Stomach (tissue), 9 donors: ENCODE data around the gene AJUBA. TPM values are rescaled to one million over a fixed set of nuclear protein-coding genes. Genes with fewer than 3 reads are reported as not detected.

Source experiments
- DNase-seq, 2 donors: peaks; one replicate each; pipeline versions ENCODE4 v3.0.0 to v3.0.0-alpha.2; 2013 to 2019
- H3K27ac ChIP-seq, 5 donors: fragments of 200-600 bp in 4 of 5; sonication (generic) in 4 of 5; one replicate each; pipeline ENCODE4 v1.5.1; 2013 to 2019; ENCODE audit warnings: mild to moderate bottlenecking in 1 of 5, moderate library complexity in 1 of 5
- H3K27me3 ChIP-seq, 3 donors: fragments of 200-600 bp; sonication (generic); one replicate each; pipeline ENCODE4 v1.5.1; 2017 to 2019; ENCODE audit warnings: mixed run types in 1 of 3
- H3K36me3 ChIP-seq, 4 donors: fragments of 200-600 bp; sonication (generic); 1 replicate in 3 of 4; 2 replicates in 1 of 4; pipeline ENCODE4 v1.5.1; 2016 to 2019
- H3K4me1 ChIP-seq, 4 donors: fragments of 200-600 bp; sonication (generic); one replicate each; pipeline ENCODE4 v1.5.1; 2016 to 2019
- H3K4me3 ChIP-seq, 4 donors: fragments of 200-600 bp; sonication (generic) in 3 of 4; one replicate each; pipeline ENCODE4 v1.5.1; 2016 to 2019; ENCODE audit warnings: mild to moderate bottlenecking in 1 of 4
- H3K9me3 ChIP-seq, 4 donors: fragments of 200-600 bp; sonication (generic); one replicate each; pipeline ENCODE4 v1.5.1; 2016 to 2019
- CTCF ChIP-seq, 7 experiments: fragments of 450-650 bp in 4 of 7; fragments of 200-600 bp in 3 of 7; sonication (generic) in 3 of 7; IDR thresholded peaks; one replicate each; pipeline ENCODE4 v1.5.1; 2016 to 2019; ENCODE audit warnings: antibody characterized with exemption in 7 of 7, control low read depth in 2 of 7, mild to moderate bottlenecking in 1 of 7
- EP300 ChIP-seq: sonication (generic); formaldehyde crosslinking; IDR thresholded peaks from one replicate; pipeline ENCODE4 v1.6.1; 2017; ENCODE audit warnings: antibody characterized with exemption
- POLR2A ChIP-seq, 4 donors: fragments of 450-650 bp; IDR thresholded peaks; one replicate each; pipeline ENCODE4 v1.6.1; 2016; ENCODE audit warnings: antibody characterized with exemption in 4 of 4, control low read depth in 2 of 4, mild to moderate bottlenecking in 1 of 4, moderate library complexity in 1 of 4
- POLR2AphosphoS5 ChIP-seq, 3 donors: sonication (generic); formaldehyde crosslinking; IDR thresholded peaks; one replicate each; pipeline ENCODE4 v1.6.1; 2016; ENCODE audit warnings: antibody characterized with exemption in 3 of 3
- WGBS, 5 donors: extraction: QIAGEN DNeasy Blood & Tissue Kit in 3 of 5; methylation state at CpG; one replicate each; pipeline versions ENCODE4 v1.1.5 to v1.1.7; 2013 to 2018; 5-methylcytosine and 5-hydroxymethylcytosine counted together
- intact Hi-C: fragments of 100-400 bp; cut with DNase I; formaldehyde crosslinking; loops from one replicate; pipeline ENCODE4 v1.15.1; 2023; ENCODE audit warnings: low total_unique reads
- polyA plus RNA-seq, 3 donors: library from polyadenylated mRNA; stranded (reverse); fragments of 200-250 nt; gene quantifications; one replicate each; pipeline ENCODE4 v1.2.3, GENCODE V29; 2013
- total RNA-seq, 5 donors: library from RNA; depleted of rRNA; stranded (reverse); fragments of >200 nt; gene quantifications; one replicate each; pipeline versions ENCODE4 v1.1.0 to v1.2.3, GENCODE V29; 2014 to 2016
- donor health status: healthy with polysubstance abuse.
- donor health status: Bipolar disorder and iron deficiency.
- donor health status: healthy.

The AJUBA gene
- total and polyA plus RNA-seq, 8 donors, result 1.5 to 13.3 (median 6.9) TPM; not detected in 1

- H3K27ac ChIP-seq, result peak overlapping the region; percentile 1 to 88 (median 78)
- WGBS, 5 donors, result 0 to 6% (median 1%) methylated on average over 10 to 41 of the region's 41 CpGs
- no peaks in the 10 kb centered on the region for H3K9me3 ChIP-seq
Measured at GRCh38 chr14:22980672-22981089, 1.7 kb downstream of the AJUBA start.

GRCh38 chr14:22979748-22980392, 2.5 kb downstream of the AJUBA start:
- H3K27me3 ChIP-seq, result peaks cover 0 to 25% (median 14%) of the 10 kb centered on the region in 3 donors
- TF ChIP-seq CTCF (IDR thresholded peaks at IDR 0.05) (no peak), EP300 (no peak), POLR2A (IDR thresholded peaks at IDR 0.05) (no peak), POLR2AphosphoS5 (IDR thresholded peaks at IDR 0.05) (no peak)
- intact Hi-C loops, result no loop called here
- peaks cover 0 to 3% (median 0%) of the 10 kb centered on the region in 4 donors for H3K36me3 ChIP-seq
- H3K27ac ChIP-seq, result peak overlapping the region in 4 of 5 donors; percentile 78 to 88 (median 80)
- DNase-seq, result peak in 1 of 2 donors; percentile 16
- peaks cover 42 to 79% (median 73%) of the 10 kb centered on the region in 4 donors for H3K4me1 ChIP-seq
- H3K4me3 ChIP-seq, result peak overlapping the region; percentile 70 to 78 (median 72)
- WGBS, 5 donors, result 60 to 75% (median 68%) methylated on average over 8 of the region's 8 CpGs
- no peaks in the 10 kb centered on the region for H3K9me3 ChIP-seq

More at GRCh38 chr14:22980672-22981089, 1.7 kb downstream of the AJUBA start:
- intact Hi-C loops, result no loop called here
- Histone ChIP-seq H3K27me3 (peaks cover 0 to 25% (median 14%) of the 10 kb centered on the region in 3 donors), H3K36me3 (no peaks in the 10 kb centered on the region), H3K4me1 (peaks cover 42 to 79% (median 73%) of the 10 kb centered on the region in 4 donors), H3K4me3 (peak overlapping the region; percentile 70 to 78 (median 72))
- DNase-seq, result peak; percentile 57 to 82
- no peak for TF ChIP-seq POLR2AphosphoS5 (IDR thresholded peaks at IDR 0.05)
- TF ChIP-seq EP300, result no peak
- TF ChIP-seq POLR2A (IDR thresholded peaks at IDR 0.05), result no peak
- no peak for TF ChIP-seq CTCF (IDR thresholded peaks at IDR 0.05)

GRCh38 chr14:22978981-22979671, 3.2 kb downstream of the AJUBA start:
- intact Hi-C loops, result no loop called here
- peaks cover 0 to 9% (median 4%) of the 10 kb centered on the region in 4 donors for H3K36me3 ChIP-seq
- no peaks in the 10 kb centered on the region for H3K9me3 ChIP-seq
- H3K27me3 ChIP-seq, result peaks cover 0 to 25% (median 14%) of the 10 kb centered on the region in 3 donors
- H3K4me1 ChIP-seq, result peaks cover 42 to 79% (median 73%) of the 10 kb centered on the region in 4 donors
- no peak for TF ChIP-seq EP300
- TF ChIP-seq POLR2AphosphoS5 (IDR thresholded peaks at IDR 0.05), result no peak
- DNase-seq, result peak in 1 of 2 donors; percentile 52
- WGBS, 5 donors, result 44 to 64% (median 57%) methylated on average over 3 to 5 of the region's 5 CpGs
- H3K4me3 ChIP-seq, result no peak overlapping the region
- H3K27ac ChIP-seq, result peak overlapping the region; percentile 2 to 88 (median 78)

DNA sequence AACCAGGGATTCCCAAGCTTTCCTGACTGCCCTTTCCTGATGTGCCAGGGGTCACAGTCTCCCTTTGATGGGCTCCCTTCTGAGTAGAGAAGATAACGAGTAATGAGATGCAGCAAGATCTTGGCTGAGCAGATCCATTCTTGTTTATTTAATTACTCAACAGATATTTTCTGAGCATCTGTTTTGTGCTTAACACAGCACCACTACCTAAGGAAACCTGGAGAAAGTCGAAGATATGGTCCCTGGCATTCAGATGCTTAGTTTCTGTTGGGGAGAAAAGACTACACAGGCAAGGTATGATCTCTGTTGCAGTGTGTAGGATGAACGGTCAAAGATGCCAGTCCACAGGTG, 3.9 kb downstream of the AJUBA start:
- Histone ChIP-seq H3K27me3 (peaks cover 0 to 25% (median 14%) of the 10 kb centered on the region in 3 donors), H3K4me1 (peaks cover 42 to 75% (median 70%) of the 10 kb centered on the region in 4 donors), H3K9me3 (no peaks in the 10 kb centered on the region), H3K36me3 (peaks cover 0 to 9% (median 4%) of the 10 kb centered on the region in 4 donors), H3K4me3 (no peak overlapping the region), H3K27ac (peak overlapping the region; percentile 5 to 88 (median 78))
- 42 to 58% (median 50%) methylated on average over 3 of the region's 3 CpGs for WGBS, 5 donors
- no peak for DNase-seq
- intact Hi-C loops, result no loop called here
- no peak for TF ChIP-seq POLR2A (IDR thresholded peaks at IDR 0.05)
- no peak for TF ChIP-seq CTCF (IDR thresholded peaks at IDR 0.05)
- TF ChIP-seq EP300, result no peak
- no peak for TF ChIP-seq POLR2AphosphoS5 (IDR thresholded peaks at IDR 0.05)
